Measurements from ENCODE around the gene PARD3B.

The PARD3B gene

DNA sequence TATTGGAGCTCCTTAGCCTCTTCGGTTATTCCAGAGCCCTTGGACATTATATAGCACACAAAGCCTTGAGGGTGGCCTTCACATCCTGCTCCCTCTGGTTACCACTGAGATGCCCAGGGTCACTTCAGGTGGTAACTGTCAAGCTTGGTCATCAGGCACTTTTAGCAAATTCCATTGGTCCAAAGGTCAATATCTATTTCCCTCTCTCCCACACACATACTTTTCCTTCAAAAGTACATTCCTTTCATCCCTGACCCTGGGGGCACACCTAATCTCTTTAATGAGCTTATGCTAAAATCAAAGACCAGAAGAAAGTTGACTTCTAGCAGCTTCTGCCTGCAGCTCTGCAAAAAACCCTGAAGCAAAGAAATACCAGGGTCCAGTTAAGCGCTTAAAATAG lies 965.1 kb downstream of the PARD3B start:
- DNase-seq (ENCODE audit: low read depth): no peak

DNA sequence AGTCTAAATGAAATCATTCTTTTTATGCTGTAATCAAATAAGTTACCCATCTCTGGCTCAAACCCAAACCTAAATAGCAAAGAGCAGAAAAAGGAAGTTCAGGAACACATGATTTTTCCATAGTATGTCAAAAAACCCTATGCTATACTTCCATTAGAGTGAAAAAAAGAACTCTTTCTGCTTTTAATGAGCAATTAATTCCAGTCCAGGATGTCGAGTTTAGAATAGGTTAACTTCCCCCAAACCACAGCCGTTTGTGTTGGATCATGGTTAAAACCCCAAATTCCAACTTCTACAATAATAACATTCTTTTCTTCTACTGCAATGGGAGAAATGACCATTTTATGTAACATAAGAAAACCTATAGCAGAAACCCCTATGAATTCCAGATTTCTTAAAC lies 965.9 kb downstream of the PARD3B start:
- DNase-seq (ENCODE audit: low read depth): no peak

GRCh38 chr2:205511641-205512040 lies 966.4 kb downstream of the PARD3B start:
- DNase-seq (ENCODE audit: low read depth): no peak

GRCh38 chr2:205520311-205520710 lies 975.0 kb downstream of the PARD3B start:
- no peak for DNase-seq (ENCODE audit: low read depth)

GRCh38 chr2:205524656-205525055 lies 979.4 kb downstream of the PARD3B start:
- DNase-seq (ENCODE audit: low read depth): no peak

- DNase-seq (ENCODE audit: low read depth): no peak
Observed at GRCh38 chr2:205527801-205528200, 982.5 kb downstream of the PARD3B start.

GRCh38 chr2:205531072-205531471 lies 985.8 kb downstream of the PARD3B start:
- DNase-seq (ENCODE audit: low read depth): no peak

- no peak for DNase-seq (ENCODE audit: low read depth)
Observed at GRCh38 chr2:205531489-205532148, 986.3 kb downstream of the PARD3B start.

GRCh38 chr2:205535001-205535400 lies 989.7 kb downstream of the PARD3B start:
- no peak for DNase-seq (ENCODE audit: low read depth)

DNA sequence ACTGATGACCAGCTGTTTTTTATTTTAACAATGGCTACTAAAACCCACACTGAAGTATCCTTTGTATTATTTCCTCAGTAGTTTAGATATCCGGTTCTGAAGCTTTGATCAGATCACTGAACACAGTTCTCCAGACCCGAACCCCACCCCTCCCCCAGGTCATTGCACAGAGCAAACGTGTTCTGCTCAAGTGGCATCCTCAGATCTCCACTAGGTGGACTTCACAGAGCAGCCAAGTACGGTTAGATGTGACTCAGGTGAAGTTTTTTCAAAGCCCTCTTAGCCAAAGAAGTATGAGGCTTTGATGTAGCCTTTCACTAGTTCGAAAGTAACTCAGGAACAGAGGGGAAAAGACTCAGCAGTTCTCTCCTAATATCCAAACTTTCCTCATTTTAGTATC lies 994.3 kb downstream of the PARD3B start:
- DNase-seq (ENCODE audit: low read depth): no peak

DNA sequence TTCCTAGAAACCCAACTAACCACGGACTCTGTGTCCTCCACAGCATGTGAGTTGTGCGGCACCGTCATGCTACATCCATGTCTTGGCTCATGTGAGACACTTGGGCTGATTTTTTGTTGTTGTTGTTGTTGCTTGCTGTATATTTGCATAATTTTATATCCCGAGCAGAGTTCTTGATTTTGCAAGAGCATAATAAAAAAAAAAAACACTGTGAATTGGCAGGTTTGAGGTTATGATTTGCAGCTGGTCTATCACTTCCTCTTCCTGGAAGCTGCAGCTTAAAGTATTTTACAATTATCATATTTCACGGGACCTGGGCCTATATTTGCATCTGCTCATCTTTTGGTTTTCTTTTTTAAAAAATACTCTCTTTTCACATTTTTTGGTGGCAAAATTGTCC lies 994.8 kb downstream of the PARD3B start:
- DNase-seq (ENCODE audit: low read depth): no peak

DNA sequence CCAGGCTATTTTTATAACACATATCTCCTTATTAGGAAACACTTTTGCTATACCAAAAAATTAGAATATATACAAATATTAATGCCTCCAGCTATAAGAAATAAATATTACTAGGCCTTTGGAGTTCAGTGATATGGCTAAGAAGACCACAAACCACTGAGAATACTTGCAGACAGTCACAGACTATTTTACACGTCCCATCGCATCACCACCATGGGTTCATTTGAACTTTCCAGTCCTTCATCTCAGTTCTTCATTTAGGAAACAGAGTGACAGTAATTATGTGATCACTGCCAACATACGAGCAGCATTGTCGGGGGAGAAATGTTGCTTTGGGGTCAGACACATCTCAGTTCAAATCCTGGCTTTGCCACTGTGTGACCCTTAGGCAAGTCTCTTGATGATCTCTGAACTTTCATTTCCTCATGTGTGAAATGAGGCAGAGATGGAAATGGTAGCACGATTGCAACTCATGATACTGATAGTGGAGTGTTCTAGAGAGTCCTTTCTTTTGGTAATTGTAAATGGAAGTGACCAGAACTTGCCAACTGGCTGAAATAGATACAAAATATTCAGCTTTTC lies 998.1 kb downstream of the PARD3B start:
- no peak for DNase-seq (ENCODE audit: low read depth)

DNA sequence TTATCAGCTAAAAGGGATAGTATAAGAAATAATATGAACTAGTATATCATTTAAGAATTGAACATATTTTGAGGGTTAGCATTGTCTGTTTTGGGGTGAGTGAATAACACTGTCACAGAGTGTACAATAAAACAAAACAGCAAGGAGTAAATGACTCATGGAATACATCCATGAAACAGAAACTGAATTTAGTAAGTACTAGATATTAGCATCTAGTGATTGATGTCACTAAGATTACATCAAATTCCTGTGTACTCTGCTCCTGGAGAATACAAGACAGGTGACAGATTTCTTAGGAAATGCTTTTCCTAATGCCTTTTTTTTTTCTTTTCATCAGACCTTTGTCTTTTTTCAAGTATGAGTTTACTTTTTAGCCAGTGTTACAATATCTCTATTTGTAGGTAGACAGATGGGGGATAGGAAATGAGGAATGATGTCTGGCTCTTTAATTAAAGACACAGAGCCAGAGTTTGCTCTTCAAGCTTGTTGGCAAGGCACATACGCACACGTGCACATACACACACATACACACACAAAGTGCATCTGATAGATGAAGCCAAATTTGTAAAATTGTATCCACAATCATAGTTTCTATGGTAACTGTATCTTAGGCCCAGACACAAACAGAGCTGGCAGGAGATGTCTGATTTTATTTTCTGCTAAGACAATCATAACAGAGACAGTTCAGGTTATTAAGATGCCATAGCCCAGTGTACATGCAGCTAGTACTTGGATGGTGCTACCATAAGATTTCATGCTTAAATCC lies 998.8 kb downstream of the PARD3B start:
- no peak for DNase-seq (ENCODE audit: low read depth)

GRCh38 chr2:205545971-205546816 lies 1000.9 kb downstream of the PARD3B start:
- no peak for DNase-seq (ENCODE audit: low read depth)

DNA sequence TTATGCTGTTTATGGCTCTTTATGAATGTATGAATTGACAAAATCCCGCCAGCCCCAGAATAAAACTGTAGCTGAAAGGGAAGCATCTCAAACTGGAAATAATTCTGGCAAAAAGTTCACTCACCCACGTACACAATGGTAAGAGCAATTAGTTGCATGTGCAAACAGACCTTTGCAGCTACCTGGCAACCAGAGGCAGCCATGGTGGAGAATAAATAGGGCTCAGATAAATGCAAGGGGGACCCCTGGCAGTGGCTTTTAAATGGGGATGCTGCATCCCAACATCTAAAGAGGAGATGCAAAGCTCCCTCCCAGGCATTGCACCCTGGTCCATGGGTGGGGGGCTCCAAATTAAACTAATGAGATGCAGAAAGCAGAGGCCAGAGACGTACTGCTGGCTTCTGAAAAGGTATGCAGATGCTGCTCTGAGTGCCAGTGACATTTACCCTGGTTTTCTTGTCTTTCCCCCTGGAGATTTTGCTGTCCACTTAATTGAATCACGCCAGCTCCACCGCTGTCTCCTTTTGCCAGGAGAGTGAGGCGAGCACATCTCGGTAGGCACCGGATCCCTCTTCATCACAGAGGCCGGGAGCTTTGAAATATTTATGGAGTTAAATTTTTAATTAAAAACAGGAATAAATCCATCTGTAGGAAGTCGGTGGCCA lies 1010.4 kb downstream of the PARD3B start:
- DNase-seq (ENCODE audit: low read depth): no peak

- no peak for DNase-seq (ENCODE audit: low read depth)
Observed at GRCh38 chr2:205556357-205556756, 1011.1 kb downstream of the PARD3B start.

- no peak for DNase-seq (ENCODE audit: low read depth)
Observed at GRCh38 chr2:205556841-205557539, 1011.7 kb downstream of the PARD3B start.

DNA sequence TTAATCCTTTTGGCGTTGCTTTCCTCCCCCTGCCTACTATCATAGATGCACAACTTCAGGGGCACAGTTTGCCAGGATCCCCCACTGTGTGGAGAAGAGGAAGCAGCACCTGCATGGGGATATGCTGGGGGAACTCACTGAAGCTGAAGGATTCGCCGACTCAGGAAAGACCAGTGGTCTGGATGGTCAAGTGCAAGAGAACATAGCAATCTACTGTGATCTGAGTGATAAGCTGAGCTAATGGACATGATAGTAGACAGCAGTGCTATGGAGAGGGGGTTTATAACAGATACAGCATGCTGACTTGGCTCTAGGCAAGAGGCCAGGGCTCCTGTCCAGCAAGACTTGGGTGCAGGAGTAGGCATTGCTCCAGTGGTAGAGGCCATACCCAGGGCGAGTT lies 1012.6 kb downstream of the PARD3B start:
- no peak for DNase-seq (ENCODE audit: low read depth)

GRCh38 chr2:205561441-205561840 lies 1016.2 kb downstream of the PARD3B start:
- DNase-seq (ENCODE audit: low read depth): no peak

- no peak for DNase-seq (ENCODE audit: low read depth)
Observed at GRCh38 chr2:205563646-205564045, 1018.4 kb downstream of the PARD3B start.
